H4 (cell line): Measurements from ENCODE around the gene TMEM217. TPM values are rescaled to one million over a fixed set of nuclear protein-coding genes. Genes with fewer than 3 reads are reported as not detected.
"Not testable (repeated sequence)": the region's sequence is repeated elsewhere in the genome, so short reads cannot be mapped to it uniquely, and the experiment has no call there.

ENCODE experiments used
- DNase-seq: peaks from one replicate; pipeline ENCODE4 v3.0.0-alpha.2; 2015; ENCODE audit warnings: low spot score
- total RNA-seq: library from RNA; depleted of rRNA; stranded (reverse); fragments of >200 nt; shearing (Covaris generic); gene quantifications from 2 replicates; pipeline ENCODE4 v1.2.3, GENCODE V29; 2014

Gene TMEM217
- total RNA-seq, 1 experiment from 2014 or later, result 1.1 TPM

DNA sequence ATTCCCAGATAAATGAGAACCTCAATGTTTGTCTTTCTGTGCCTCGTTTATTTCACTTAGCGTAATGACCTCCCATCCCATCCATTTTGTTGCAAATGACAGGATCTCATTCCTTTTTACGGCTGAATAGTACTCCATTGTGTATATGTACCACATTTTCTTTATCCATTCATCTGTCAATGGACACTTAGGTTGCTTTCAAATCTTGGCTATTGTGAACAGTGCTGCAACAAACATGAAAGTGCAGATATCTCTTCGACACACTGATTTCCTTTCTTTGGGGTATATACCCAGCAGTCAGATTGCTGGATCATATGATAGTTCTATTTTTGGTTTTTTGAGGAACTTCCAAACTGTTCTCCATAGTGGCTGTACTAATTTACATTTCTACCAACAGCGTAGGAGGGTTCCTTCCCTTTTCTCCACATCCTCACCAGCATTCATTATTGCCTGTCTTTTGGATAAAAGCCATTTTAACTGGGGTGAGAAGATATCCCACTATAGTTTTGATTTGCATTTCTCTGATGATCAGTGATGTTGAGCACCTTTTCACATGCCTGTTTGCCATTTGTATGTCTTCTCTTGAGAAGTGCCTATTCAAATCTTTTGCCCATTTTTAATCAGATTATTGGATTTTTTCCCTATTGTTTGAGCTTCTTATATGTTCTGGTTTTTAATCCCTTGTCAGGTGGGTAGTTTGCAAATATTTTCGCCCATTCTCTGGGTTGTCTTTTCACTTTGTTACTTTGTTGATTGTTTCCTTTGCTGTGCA, 71.8 kb downstream of the TMEM217 start:
- DNase-seq, result not testable (repeated sequence)

DNA sequence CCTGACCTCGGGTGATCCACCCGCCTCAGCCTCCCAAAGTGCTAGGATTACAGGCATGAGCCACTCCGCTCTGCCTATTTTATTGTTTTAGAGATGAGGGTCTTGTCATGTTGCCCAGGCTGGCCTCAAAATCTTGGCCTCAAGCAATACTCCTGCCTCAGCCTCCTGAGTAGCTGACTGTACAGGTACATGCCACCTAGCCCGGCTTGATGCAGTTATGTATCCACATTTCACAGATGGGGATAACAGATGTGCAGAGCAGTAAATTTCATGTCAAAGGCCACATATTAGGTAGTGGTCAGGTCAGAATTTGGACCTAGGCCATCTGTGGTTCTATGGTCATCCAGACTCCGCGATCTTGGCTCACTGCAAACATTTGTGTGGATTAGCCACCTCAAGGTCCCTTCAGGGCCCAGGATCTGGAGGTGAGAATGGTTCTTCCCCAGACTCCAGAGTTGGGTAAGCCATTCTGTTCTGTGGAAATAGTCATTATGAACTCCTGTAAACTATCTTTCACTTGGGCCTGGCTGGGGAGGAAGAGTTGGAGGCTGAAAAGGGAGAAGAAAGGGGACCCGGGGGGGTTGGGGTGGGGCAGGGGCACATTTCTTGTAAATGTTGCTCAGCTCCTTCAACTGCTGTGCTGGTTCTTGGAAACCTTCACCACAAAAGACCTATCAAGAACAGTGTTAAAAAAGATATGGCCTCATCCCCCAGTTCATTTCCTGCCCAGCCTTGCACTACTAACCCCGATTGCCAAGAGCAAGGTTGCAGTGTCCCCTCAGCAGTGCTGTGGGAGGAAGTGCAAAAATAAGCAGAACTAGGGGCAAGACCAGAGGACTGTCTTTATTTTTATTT, 75.0 kb downstream of the TMEM217 start:
- DNase-seq, result no peak

DNA sequence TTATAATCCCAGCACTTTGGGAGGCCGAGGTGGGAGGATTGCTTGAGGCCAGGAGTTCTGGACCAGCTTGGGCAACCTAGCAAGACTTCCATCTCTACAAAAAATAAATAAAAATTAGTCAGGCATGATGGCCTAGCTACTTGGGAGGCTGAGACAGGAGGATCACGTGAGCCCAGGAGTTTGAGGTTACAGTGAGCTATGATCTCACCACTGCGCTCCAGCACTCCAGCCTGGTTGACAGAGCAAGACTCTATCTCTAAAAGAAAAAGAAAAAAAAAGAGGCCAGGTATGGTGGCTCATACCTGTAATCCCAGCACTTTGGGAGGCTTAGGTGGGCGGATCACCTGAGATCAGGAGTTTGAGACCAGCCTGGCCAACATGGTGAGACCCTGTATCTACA, 77.3 kb downstream of the TMEM217 start:
- not testable (repeated sequence) for DNase-seq

DNA sequence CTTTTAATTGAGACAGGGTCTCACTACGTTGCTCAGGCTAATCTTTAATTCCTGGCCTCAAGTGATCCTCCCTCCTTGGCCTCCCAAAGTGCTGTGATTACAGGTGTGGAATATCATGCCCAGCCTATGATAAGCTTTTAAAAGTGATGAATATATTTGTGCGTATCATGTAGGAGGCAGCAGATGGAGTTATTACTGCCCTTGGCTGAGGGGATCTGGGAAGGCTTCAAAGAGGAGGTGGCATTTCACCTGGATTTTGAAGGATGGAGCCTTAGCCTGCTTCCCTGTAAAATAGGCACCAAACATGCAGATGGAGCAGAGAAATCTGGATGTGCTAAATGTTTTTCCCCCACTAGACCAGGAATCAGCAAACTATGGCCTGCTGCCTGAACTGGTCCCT, 77.9 kb downstream of the TMEM217 start:
- DNase-seq, result no peak

DNA sequence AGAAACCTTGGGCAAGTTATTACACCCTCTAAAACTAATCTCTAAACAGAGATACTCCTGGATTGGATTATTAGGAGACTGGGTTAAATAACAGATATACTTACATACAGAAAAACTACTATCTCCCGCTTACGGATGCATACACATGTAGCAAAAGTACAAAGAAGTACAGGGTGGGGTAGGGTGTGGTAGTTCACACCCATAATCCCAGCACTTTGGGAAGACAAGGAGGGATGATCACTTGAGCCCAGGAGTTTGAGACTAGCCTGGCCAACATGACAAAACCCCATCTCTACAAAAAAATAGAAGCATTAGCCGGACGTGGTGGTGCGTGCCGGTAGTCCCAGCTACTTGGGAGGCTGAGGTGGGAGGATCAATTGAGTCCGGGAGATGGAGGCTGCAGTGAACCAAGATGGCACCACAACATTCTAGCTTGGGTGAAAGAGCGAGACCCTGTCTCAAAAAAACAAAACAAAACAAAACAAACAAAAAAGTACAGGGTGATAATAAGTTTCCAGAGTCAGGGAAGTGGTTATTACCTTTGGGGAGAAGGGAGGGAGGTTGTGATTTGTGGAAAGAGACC, 79.9 kb downstream of the TMEM217 start:
- no peak for DNase-seq

DNA sequence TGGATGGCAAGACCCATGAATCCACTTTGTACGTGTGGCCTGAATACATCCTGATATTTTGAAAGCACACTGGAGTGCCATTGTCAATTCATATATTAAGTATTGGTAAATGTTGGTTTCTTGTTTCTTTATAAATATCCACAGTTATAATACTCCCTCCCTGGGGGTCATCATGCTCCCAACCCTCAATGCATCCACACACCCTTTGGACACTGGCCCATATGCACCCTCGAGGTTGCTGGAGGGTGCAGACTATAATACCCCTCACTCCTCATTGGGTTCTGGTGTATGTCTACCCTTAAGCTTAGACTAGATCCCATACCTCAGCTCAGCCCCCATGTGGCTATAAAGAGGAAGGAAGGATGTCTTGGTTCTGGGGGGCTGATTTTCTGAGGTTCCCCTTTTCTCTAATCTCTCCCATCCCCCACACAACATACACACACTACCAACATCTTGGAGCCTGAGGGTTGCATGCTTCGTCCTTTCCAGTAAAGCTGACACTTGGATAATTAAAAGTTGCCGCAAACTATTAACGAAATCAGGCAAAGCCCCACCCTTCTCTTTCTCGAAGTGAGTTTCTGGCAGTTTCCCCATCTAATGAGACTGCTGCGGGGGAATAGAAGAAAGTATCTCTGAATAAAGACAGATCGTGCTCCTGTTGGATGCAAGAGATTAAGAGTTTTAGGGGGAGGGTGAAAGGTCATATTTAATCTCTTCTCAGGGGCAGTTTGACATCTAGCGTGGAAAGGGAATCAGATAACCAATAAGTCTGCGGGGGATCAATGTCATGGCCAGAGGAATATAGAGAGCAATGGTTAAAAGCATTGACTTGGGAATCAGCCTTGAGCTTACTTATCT, 80.6 kb downstream of the TMEM217 start:
- no peak for DNase-seq

DNA sequence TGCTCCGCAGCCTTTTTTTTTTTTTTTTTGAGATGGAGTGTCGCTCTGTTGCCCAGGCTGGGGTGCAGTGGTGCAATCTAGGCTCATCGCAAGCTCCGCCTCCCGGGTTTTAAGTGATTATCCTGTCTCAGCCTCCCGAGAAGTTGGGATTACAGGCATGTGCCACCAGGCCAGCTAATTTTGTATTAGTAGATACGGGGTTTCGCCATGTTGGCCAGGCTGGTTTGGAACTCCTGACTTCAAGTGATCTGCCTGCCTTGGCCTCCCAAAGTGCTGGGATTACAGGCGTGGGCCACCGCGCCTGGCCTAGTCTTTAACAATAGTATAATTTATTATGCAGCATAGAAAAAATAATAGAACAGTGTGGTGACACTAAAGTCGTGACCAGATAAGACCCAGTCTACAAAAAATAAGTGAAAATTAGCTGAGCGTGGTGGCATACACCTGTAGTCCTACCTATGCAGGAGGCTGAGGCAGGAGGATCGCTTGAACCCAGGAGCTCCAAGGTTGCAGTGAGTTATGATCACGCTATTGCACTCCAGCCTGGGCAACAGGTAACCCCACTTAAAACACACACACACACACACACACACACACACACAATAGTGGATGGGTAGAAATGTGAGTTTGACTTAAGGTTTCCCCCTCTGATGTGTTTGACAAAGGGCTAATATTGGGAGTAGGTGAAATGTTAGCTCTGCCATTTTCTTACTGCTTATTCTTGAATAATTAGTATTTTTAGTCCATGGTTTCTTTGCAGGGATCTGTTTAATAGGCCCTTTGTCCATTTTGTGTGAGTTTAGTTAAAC, 81.5 kb downstream of the TMEM217 start:
- DNase-seq, result no peak

DNA sequence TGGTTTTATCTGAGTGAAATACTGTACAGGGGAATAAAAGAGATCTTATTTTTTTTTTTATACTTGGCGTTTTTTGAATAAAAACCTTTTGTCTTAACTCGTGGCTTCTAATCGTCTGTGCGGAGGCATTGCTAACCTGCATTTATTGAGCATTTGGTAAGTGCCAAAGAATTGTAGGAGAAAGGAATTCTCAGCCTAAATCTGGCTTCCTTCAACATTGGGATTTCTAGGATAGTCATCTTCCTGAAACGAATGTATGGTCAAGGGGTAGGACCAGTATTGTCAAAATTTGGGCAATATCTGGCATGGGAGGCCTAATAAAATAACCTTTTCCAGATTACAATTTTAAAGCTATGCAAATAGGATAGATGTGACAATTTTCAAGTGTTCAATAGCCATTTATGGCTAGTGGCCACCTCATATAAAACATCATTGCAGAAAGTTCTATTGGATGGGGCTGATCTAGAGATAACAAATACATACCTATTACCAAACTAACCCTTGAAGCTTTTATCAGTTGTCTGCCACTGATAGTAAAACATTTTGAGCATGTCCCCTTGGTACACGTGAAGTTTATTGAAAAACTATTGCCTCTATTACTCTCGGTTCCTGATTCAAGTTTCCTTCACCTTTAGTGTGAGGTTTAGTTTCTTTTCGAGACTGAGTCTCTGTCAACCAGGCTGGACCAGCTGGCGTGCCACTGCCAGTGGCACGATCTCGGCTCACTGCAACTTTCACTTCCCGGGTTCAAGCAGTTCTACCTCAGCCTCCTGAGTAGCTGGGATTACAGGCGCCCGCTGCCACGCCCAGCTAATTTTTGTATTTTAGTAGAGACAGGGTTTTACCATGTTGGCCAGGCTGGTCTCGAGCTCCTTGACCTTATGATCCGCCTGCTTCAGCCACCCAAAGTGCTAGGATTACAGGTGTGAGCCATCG, 82.3 kb downstream of the TMEM217 start:
- no peak for DNase-seq

DNA sequence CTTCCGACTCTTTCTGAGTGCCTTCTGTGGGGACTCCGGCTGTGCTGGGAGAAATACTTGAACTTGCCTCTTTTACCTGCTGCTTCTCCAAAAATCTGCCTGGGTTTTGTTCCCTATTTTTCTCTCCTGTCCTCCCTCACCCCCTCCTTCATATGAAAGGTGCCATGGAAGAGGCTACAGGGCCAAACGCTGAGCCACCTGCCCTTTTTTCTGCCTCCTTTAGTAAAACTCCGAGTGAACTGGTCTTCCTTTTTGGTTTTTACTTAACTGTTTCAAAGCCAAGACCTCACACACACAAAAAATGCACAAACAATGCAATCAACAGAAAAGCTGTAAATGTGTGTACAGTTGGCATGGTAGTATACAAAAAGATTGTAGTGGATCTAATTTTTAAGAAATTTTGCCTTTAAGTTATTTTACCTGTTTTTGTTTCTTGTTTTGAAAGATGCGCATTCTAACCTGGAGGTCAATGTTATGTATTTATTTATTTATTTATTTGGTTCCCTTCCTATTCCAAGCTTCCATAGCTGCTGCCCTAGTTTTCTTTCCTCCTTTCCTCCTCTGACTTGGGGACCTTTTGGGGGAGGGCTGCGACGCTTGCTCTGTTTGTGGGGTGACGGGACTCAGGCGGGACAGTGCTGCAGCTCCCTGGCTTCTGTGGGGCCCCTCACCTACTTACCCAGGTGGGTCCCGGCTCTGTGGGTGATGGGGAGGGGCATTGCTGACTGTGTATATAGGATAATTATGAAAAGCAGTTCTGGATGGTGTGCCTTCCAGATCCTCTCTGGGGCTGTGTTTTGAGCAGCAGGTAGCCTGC, 83.2 kb downstream of the TMEM217 start:
- DNase-seq, result no peak

DNA sequence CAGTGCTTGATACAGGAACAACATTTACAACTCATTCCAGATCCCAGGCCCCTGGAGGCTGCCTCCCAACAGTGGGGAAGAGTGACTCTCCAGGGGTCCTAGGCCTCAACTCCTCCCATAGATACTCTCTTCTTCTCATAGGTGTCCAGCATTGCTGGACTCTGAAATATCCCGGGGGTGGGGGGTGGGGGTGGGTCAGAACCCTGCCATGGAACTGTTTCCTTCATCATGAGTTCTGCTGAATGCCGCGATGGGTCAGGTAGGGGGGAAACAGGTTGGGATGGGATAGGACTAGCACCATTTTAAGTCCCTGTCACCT, 83.8 kb downstream of the TMEM217 start:
- DNase-seq, result no peak

DNA sequence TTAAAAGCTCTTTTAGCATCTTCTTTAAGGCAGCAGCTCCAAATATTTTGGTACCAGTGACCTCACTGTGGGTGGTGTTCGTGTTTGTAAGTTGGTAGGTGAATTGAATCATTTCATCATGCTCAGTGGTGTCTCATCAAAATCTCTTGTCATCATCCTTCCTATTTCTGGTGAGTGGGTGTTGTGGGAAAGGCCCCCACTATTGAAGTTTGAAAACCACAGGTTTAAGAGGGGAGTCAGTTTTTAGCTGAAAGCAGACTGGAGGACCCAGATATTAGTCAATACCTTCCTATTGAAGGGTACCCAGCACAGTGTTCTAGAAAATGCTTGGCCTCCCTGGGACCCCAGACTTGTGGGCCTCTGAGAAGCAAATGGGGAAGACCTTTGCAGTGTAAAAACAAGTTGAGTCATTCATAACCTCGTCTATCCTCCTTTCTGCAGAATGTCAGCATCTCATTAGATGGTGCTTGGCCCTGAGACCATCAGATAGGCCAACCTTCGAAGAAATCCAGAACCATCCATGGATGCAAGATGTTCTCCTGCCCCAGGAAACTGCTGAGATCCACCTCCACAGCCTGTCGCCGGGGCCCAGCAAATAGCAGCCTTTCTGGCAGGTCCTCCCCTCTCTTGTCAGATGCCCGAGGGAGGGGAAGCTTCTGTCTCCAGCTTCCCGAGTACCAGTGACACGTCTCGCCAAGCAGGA, 84.3 kb downstream of the TMEM217 start:
- DNase-seq, result no peak

DNA sequence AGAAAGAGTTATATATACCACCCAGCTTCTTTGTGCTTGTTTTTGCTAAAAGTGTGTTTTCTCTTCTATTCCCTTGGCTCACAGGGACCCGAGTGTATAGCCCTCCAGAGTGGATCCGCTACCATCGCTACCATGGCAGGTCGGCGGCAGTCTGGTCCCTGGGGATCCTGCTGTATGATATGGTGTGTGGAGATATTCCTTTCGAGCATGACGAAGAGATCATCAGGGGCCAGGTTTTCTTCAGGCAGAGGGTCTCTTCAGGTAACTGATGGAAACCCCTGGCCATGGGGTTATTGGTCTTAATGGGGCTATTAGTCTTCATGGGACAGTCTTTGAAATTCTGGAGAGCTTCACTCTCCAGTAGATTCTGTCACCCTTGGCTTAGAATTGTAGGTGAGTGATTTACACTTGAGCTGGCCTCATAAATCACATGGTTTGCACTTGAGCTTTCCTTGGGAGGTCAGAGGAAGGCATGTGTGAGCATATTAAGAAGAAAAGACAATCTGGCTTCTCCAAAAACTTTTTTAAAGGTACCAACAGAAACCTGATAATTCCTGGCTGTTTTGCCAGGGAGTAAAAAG, 84.9 kb downstream of the TMEM217 start:
- DNase-seq, result no peak

DNA sequence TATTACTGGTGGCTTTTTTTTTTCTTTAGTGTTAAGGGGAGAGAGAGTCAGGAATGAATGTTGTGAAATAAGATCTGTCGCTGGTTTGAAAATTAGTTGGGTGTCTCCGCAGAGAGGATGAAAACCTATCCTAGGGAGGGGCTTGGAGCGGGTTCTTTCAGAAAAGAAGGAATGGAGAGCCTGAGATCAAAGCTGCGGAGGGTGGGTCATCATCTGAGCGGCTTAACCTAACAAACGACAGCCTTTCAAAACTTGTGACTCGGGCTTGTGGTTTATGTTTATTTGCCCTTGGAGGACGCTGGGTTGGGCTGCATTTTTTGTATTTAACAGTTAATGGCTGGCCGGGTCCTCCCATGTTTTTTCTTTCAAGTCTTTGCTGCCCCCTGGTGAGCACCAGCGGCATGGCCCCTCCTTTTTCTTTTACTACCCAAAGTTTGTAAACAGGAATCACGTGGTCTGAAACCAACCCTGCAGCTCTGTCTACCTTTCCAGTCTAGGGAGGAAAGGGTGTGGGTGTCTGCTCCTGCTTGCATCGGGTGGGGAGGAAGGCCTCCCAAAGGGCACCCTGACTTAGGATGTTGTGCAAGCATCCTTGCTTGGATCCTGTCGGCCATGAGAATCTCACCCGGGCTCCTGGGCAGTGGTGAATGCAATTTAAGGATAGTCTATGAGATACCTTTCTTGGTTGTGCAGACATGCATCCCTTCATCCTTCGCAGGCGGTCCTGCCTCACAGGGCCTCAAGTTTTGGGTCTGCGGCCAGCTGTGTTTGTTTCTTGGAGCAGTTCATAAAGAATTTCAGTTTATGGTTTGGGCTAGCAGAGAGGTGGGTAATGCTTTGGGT, 85.8 kb downstream of the TMEM217 start:
- DNase-seq, result peak; percentile 96

DNA sequence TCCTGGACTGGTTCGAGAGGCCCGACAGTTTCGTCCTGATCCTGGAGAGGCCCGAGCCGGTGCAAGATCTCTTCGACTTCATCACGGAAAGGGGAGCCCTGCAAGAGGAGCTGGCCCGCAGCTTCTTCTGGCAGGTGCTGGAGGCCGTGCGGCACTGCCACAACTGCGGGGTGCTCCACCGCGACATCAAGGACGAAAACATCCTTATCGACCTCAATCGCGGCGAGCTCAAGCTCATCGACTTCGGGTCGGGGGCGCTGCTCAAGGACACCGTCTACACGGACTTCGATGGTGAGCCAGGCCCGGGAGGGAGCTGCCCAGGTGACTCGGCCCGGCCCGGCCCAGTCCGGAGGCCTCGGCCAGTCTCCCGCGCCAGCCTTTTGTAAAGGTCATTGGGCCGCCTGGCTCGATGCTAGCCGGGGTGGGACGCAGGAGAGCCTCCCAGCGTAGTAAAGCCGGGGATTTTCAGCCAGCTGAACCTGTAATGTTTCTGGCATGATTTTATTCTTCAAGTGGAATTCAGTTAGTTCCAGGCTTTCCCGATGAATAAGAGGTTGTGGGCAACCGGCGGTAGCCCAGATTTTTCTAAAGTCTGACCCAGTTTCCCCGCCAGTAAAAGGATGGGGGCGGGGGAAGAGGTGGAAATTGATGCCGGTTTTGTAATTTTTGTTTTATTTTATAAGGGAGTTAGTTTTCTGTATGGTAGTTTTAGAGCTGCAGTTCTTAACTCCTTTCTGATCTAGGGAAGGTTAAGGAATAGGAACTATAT, 86.6 kb downstream of the TMEM217 start:
- DNase-seq, result peak; percentile 24

DNA sequence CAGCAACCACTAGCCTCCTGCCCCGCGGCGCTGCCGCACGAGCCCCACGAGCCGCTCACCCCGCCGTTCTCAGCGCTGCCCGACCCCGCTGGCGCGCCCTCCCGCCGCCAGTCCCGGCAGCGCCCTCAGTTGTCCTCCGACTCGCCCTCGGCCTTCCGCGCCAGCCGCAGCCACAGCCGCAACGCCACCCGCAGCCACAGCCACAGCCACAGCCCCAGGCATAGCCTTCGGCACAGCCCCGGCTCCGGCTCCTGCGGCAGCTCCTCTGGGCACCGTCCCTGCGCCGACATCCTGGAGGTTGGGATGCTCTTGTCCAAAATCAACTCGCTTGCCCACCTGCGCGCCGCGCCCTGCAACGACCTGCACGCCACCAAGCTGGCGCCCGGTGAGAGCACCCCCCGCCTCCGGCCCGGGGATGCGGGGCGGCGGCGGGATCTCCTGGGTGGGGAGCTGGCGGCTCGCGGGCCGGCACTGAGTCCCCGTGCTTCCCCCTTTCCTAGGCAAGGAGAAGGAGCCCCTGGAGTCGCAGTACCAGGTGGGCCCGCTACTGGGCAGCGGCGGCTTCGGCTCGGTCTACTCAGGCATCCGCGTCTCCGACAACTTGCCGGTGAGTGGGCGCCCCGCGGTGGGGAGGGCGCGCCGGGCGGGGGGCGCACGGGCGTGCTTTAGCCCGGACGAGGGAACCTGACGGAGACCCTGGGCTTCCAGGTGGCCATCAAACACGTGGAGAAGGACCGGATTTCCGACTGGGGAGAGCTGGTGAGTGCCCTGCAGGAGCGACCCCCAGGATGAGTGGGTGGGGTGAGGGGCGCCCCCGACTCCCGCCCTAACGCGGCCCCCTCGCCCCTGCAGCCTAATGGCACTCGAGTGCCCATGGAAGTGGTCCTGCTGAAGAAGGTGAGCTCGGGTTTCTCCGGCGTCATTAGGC, 87.4 kb downstream of the TMEM217 start:
- peak; percentile 35 for DNase-seq
